GM21576 (cell line): ENCODE data around the gene PTGES2.
"Not testable (repeated sequence)": the region's sequence is repeated elsewhere in the genome, so short reads cannot be mapped to it uniquely, and the experiment has no call there.

Experiments used
- ATAC-seq: cut with Tn5 transposase; IDR thresholded peaks from one replicate; pipeline ENCODE4 v1.9.1; 2021; ENCODE audit warnings: mild to moderate bottlenecking, moderate library complexity; ENCODE audit not compliant: unreplicated experiment

PTGES2 gene

GRCh38 chr9:128139621-128140020, 12.1 kb upstream of the PTGES2 start:
- no peak for ATAC-seq

DNA sequence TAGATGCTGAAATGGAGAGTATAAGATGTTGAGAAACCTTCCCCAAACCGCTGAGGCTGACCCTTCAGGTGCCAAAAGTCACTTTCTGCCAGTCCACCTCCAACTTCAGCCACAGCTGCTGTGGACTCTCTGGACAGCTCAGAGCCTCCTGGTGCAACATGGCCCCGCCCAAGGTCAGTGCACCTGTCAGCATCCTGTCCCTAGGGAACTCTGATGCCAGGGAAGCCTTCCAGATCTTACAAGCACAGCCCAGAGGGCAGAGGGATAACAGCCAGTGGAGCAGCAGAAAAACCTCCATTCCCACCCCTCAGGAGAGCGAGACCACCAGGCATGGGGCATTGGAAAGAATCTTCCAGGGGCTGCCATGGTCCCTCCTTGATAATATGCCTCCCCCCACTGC, 10.5 kb upstream of the PTGES2 start:
- no peak for ATAC-seq

- ATAC-seq: no peak
Measured at GRCh38 chr9:128136816-128137793, 9.6 kb upstream of the PTGES2 start.

DNA sequence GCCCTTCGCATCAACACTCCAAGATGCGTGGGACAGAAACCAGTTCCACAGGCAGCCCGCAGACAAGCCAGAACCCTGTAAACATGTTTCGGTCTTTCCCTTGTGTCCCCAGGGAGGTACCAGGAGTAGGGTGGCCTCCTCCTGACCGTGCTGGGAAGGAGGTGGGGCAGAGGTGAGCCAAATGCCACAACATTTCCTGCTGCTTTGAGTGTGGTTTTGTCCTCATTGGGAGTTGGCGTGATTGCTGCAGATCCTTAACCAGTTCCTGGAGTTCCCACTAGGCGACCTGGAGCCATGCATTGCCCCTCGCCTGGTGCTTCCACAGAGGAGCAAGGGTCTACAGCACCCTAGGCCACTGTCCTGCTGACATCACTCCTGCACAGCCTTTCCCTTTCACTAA, 8.0 kb upstream of the PTGES2 start:
- not testable (repeated sequence) for ATAC-seq

DNA sequence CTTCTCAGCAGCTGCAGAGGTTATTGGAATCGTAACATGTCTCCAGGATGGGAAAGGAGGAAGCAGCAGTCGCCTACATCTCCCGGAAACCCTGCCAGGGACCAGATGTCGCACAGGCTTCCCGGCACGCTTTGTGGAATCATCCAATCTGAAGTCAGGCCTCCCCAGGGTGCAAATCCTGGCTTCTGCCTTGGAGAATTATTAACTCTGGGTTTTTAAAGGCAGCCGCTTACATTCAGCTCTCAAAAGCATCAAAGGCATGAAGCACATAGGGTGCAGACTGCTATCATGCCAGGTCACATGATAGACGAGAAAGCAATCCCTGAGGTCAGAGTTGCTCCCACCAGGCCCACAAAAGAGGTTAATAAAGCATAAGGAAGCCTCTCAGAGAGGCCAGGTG, 4.6 kb upstream of the PTGES2 start:
- not testable (repeated sequence) for ATAC-seq

DNA sequence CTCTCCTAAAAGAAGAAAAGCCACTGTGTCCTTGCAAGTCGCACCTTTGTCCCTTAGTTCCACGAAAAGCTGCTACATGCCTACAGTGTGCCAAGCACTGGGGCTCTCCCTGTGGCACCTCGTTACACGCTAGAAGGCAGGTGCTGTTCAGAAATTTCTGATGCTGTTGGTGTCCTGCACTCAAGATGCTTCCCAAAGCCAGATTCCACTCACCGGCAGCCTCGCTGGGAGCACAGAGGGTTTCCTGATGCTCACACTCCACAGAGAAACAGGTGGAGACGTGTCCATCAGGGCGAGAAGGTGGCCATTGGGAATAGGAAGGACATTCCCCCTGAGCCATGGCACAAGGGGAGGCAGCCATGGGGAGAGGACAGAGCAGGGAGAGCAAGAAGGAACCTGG, 3.8 kb upstream of the PTGES2 start:
- ATAC-seq: not testable (repeated sequence)

- not testable (repeated sequence) for ATAC-seq
Measured at GRCh38 chr9:128130651-128131050, 3.1 kb upstream of the PTGES2 start.

- ATAC-seq: not testable (repeated sequence)
Measured at GRCh38 chr9:128129976-128130590, 2.6 kb upstream of the PTGES2 start.

- no peak for ATAC-seq
Measured at GRCh38 chr9:128128836-128129590, 1.5 kb upstream of the PTGES2 start.

- ATAC-seq: peak; percentile 60
Measured at GRCh38 chr9:128127990-128128835, 684 bp upstream of the PTGES2 start.

DNA sequence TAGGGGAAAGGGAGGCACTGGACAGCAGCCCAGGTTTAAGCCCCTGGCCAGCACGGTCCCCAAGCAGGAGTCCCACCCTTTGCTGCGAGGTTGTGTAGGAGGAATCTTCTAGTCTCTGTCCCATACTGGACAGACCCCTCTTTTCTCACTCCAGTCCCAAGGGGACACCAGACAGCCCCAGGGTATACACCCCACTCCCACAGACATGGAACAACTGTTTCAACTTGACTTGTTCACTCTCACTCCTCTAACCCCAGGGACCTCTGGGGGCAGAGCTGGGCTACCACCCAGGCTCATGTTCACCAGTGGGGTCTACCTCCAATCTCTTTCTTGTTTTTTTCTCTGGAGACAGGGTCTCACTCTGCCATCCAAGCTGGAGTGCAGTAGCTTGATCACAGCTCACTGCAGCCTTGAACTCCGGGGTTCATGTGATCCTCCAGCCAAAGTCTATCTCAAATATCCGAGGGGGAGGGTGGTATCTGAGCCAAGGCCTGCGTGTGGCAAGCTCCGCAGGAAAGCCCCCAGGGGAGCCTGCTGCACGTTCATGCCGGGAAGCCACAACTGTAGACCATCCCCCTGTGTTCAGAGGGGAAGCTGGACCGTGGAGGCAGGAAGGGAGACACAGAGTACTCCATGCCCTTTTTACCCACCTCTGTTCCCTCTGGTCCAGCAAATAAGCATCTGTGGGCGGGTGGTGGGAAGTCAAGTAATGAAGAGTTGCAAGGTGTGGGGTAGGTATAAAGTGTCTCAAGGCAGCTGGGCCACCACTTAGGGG, 1.8 kb downstream of the PTGES2 start:
- no peak for ATAC-seq

DNA sequence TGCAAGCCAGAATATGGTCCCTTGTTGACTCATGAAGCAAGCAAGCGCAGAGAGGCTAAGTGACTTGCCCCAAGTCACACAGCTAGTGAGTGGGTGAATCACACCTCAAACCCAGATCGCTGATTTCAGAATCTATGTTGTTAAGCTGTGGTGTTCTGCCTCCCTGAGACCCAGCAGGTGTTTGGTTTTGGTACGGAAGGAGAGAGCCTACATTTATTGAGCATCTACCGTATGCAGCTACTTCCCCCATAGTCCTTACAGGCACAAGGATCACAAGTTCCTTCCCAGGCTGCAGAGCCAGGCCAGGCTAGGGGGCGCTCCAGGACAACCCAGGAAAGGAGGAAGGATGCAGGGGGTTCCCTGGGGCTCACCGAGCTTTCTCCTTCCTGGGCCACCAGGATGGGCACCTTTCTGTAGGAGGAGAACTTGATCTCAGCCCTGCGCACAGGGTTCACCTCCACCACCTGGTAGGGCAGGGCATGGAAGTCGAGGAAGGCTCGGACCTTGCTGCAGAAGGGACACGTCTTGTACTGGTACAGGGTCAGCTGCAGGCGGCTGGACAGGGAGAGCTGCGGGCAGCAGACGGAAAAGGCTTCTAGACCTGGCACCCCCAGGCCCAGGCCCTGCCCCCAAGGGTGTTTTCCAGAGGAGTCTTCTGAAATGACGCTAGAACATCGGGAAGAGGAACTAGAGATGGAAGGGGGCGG, 2.5 kb downstream of the PTGES2 start:
- ATAC-seq: no peak

DNA sequence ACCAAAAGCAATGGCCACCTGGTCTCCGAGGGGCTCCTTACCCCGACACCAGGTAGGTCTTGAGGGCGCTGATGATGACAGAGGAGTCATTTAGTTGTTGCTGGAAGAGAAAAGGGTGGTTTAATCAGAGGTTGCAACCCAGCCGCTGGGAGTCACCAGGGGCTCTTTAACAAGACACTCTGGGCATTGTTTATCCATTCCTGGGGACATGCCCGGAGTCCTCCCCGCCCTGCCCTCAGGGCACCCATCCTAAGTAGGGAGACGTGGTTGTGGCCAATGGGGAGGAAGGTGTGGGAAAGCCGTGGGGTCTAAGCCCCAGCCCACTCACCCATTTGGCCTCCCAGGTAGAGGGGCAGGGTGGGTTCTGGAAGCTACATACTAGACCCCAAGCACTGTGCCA, 3.1 kb downstream of the PTGES2 start:
- no peak for ATAC-seq

GRCh38 chr9:128123451-128124080, 4.0 kb downstream of the PTGES2 start:
- no peak for ATAC-seq

GRCh38 chr9:128122809-128123175, 4.7 kb downstream of the PTGES2 start:
- no peak for ATAC-seq

- no peak for ATAC-seq
Measured at GRCh38 chr9:128121924-128122808, 5.4 kb downstream of the PTGES2 start.

- ATAC-seq: no peak
Measured at GRCh38 chr9:128121466-128121810, 6.1 kb downstream of the PTGES2 start.
